ENCODE measurements around the gene HPGD.
"Not testable (repeated sequence)": the region's sequence is repeated elsewhere in the genome, so short reads cannot be mapped to it uniquely, and the experiment has no call there.

HPGD gene

GRCh38 chr4:174528226-174528625 lies 5.9 kb upstream of the HPGD start:
- DNase-seq (ENCODE audit: low read depth in 3 of 3, low spot score in 1 of 3) = no peak

GRCh38 chr4:174526731-174527130 lies 4.4 kb upstream of the HPGD start:
- DNase-seq (ENCODE audit: low read depth in 3 of 3, low spot score in 1 of 3) = no peak

GRCh38 chr4:174524242-174524641 lies 2.0 kb upstream of the HPGD start:
- DNase-seq (ENCODE audit: low read depth in 3 of 3, low spot score in 1 of 3) = no peak

GRCh38 chr4:174523025-174523693 lies 871 bp upstream of the HPGD start:
- DNase-seq (ENCODE audit: low read depth in 3 of 3, low spot score in 1 of 3) = no peak

GRCh38 chr4:174521800-174522182 lies 497 bp downstream of the HPGD start:
- DNase-seq (ENCODE audit: low read depth in 3 of 3, low spot score in 1 of 3) = no peak

- DNase-seq (ENCODE audit: low read depth in 3 of 3, low spot score in 1 of 3) = no peak
Measured at GRCh38 chr4:174520660-174521059, 1.6 kb downstream of the HPGD start.

GRCh38 chr4:174517502-174518445 lies 4.5 kb downstream of the HPGD start:
- DNase-seq (ENCODE audit: low read depth in 3 of 3, low spot score in 1 of 3) = no peak

GRCh38 chr4:174516794-174517193 lies 5.5 kb downstream of the HPGD start:
- DNase-seq (ENCODE audit: low read depth in 3 of 3, low spot score in 1 of 3) = no peak

GRCh38 chr4:174516345-174516744 lies 5.9 kb downstream of the HPGD start:
- no peak for DNase-seq (ENCODE audit: low read depth in 3 of 3, low spot score in 1 of 3)

- DNase-seq (ENCODE audit: low read depth in 3 of 3, low spot score in 1 of 3) = no peak
Measured at GRCh38 chr4:174512745-174513144, 9.5 kb downstream of the HPGD start.

- no peak for DNase-seq (ENCODE audit: low read depth in 3 of 3, low spot score in 1 of 3)
Measured at GRCh38 chr4:174505892-174506291, 16.4 kb downstream of the HPGD start.

GRCh38 chr4:174505007-174505406 lies 17.3 kb downstream of the HPGD start:
- DNase-seq (ENCODE audit: low read depth in 3 of 3, low spot score in 1 of 3) = no peak

GRCh38 chr4:174503079-174503715 lies 19.1 kb downstream of the HPGD start:
- no peak for DNase-seq (ENCODE audit: low read depth in 3 of 3, low spot score in 1 of 3)

GRCh38 chr4:174496631-174497432 lies 25.5 kb downstream of the HPGD start:
- no peak for DNase-seq (ENCODE audit: low read depth in 3 of 3, low spot score in 1 of 3)

GRCh38 chr4:174495626-174496025 lies 26.7 kb downstream of the HPGD start:
- DNase-seq (ENCODE audit: low read depth in 3 of 3, low spot score in 1 of 3) = no peak

GRCh38 chr4:174494726-174495125 lies 27.6 kb downstream of the HPGD start:
- no peak for DNase-seq (ENCODE audit: low read depth in 3 of 3, low spot score in 1 of 3)

GRCh38 chr4:174494146-174494545 lies 28.1 kb downstream of the HPGD start:
- DNase-seq (ENCODE audit: low read depth in 3 of 3, low spot score in 1 of 3) = no peak

GRCh38 chr4:174490451-174490961 lies 31.8 kb downstream of the HPGD start:
- DNase-seq (ENCODE audit: low read depth in 3 of 3, low spot score in 1 of 3) = no peak

GRCh38 chr4:174488368-174488767 lies 33.9 kb downstream of the HPGD start:
- not testable (repeated sequence) for DNase-seq (ENCODE audit: low read depth in 3 of 3, low spot score in 1 of 3)

GRCh38 chr4:174485025-174485424 lies 37.3 kb downstream of the HPGD start:
- DNase-seq (ENCODE audit: low read depth in 3 of 3, low spot score in 1 of 3) = no peak

GRCh38 chr4:174483792-174484191 lies 38.5 kb downstream of the HPGD start:
- DNase-seq (ENCODE audit: low read depth in 3 of 3, low spot score in 1 of 3) = no peak
